ENCODE results near the gene USP22.
"Not testable (repeated sequence)": the region's sequence is repeated elsewhere in the genome, so short reads cannot be mapped to it uniquely, and the experiment has no call there.

The USP22 gene

GRCh38 chr17:21061971-21062526, 19.2 kb upstream of the USP22 start:
- H3K9me3 Mint-ChIP-seq: no peaks in the 10 kb centered on the region
- H3K4me1 Mint-ChIP-seq (ENCODE audit: low read depth): no peaks in the 10 kb centered on the region
- peaks cover 11% of the 10 kb centered on the region for H3K27me3 Mint-ChIP-seq (ENCODE audit: low read depth)
- no peaks in the 10 kb centered on the region for H3K36me3 Mint-ChIP-seq (ENCODE audit: low read depth)
- H3K27ac Mint-ChIP-seq: no peak overlapping the region
- H3K4me3 Mint-ChIP-seq: no peak overlapping the region

GRCh38 chr17:21061158-21061835, 18.5 kb upstream of the USP22 start:
- H3K36me3 Mint-ChIP-seq (ENCODE audit: low read depth): no peaks in the 10 kb centered on the region
- H3K4me1 Mint-ChIP-seq (ENCODE audit: low read depth): no peaks in the 10 kb centered on the region
- H3K27ac Mint-ChIP-seq: no peak overlapping the region
- H3K4me3 Mint-ChIP-seq: no peak overlapping the region
- peaks cover 11% of the 10 kb centered on the region for H3K27me3 Mint-ChIP-seq (ENCODE audit: low read depth)
- no peaks in the 10 kb centered on the region for H3K9me3 Mint-ChIP-seq

GRCh38 chr17:21059761-21060160, 16.9 kb upstream of the USP22 start:
- Mint-ChIP-seq H3K27me3 (ENCODE audit: low read depth) (peaks cover 13% of the 10 kb centered on the region), H3K4me3 (no peak overlapping the region), H3K9me3 (no peaks in the 10 kb centered on the region), H3K4me1 (ENCODE audit: low read depth) (no peaks in the 10 kb centered on the region), H3K27ac (no peak overlapping the region), H3K36me3 (ENCODE audit: low read depth) (no peaks in the 10 kb centered on the region)

- Mint-ChIP-seq H3K27me3 (ENCODE audit: low read depth) (peaks cover 18% of the 10 kb centered on the region), H3K27ac (no peak overlapping the region)
Observed at GRCh38 chr17:21058098-21058893, 15.5 kb upstream of the USP22 start.

GRCh38 chr17:21053056-21053455, 10.2 kb upstream of the USP22 start:
- H3K9me3 Mint-ChIP-seq; H3K36me3 Mint-ChIP-seq (ENCODE audit: low read depth); H3K4me1 Mint-ChIP-seq (ENCODE audit: low read depth); H3K27ac Mint-ChIP-seq; H3K4me3 Mint-ChIP-seq: not testable (repeated sequence)
- H3K27me3 Mint-ChIP-seq (ENCODE audit: low read depth): peaks cover 51% of the 10 kb centered on the region

More at GRCh38 chr17:21058098-21058893, 15.5 kb upstream of the USP22 start:
- H3K9me3 Mint-ChIP-seq: no peaks in the 10 kb centered on the region
- no peaks in the 10 kb centered on the region for H3K4me1 Mint-ChIP-seq (ENCODE audit: low read depth)
- no peaks in the 10 kb centered on the region for H3K36me3 Mint-ChIP-seq (ENCODE audit: low read depth)
- no peak overlapping the region for H3K4me3 Mint-ChIP-seq

- H3K4me3 Mint-ChIP-seq: no peak overlapping the region
- no peaks in the 10 kb centered on the region for H3K4me1 Mint-ChIP-seq (ENCODE audit: low read depth)
- H3K27ac Mint-ChIP-seq: no peak overlapping the region
- H3K27me3 Mint-ChIP-seq (ENCODE audit: low read depth): peaks cover 35% of the 10 kb centered on the region
- H3K9me3 Mint-ChIP-seq: no peaks in the 10 kb centered on the region
- no peaks in the 10 kb centered on the region for H3K36me3 Mint-ChIP-seq (ENCODE audit: low read depth)
Observed at GRCh38 chr17:21049457-21049856, 6.6 kb upstream of the USP22 start.

GRCh38 chr17:21046216-21046615, 3.4 kb upstream of the USP22 start:
- H3K27ac Mint-ChIP-seq: no peak overlapping the region
- no peaks in the 10 kb centered on the region for H3K9me3 Mint-ChIP-seq
- peaks cover 2% of the 10 kb centered on the region for H3K36me3 Mint-ChIP-seq (ENCODE audit: low read depth)
- H3K4me1 Mint-ChIP-seq (ENCODE audit: low read depth): peaks cover 12% of the 10 kb centered on the region
- no peak overlapping the region for H3K4me3 Mint-ChIP-seq
- peaks cover 20% of the 10 kb centered on the region for H3K27me3 Mint-ChIP-seq (ENCODE audit: low read depth)

- peaks cover 4% of the 10 kb centered on the region for H3K36me3 Mint-ChIP-seq (ENCODE audit: low read depth)
- H3K27me3 Mint-ChIP-seq (ENCODE audit: low read depth): peaks cover 13% of the 10 kb centered on the region
- H3K4me3 Mint-ChIP-seq: no peak overlapping the region
- peak overlapping the region; percentile 41 for H3K27ac Mint-ChIP-seq
- H3K9me3 Mint-ChIP-seq: no peaks in the 10 kb centered on the region
- peaks cover 19% of the 10 kb centered on the region for H3K4me1 Mint-ChIP-seq (ENCODE audit: low read depth)
Observed at GRCh38 chr17:21044971-21045370, 2.2 kb upstream of the USP22 start.

- H3K36me3 Mint-ChIP-seq (ENCODE audit: low read depth): peaks cover 4% of the 10 kb centered on the region
- H3K4me1 Mint-ChIP-seq (ENCODE audit: low read depth): peaks cover 24% of the 10 kb centered on the region
- H3K27me3 Mint-ChIP-seq (ENCODE audit: low read depth): peaks cover under 1% of the 10 kb centered on the region
- no peaks in the 10 kb centered on the region for H3K9me3 Mint-ChIP-seq
- H3K4me3 Mint-ChIP-seq: peak overlapping the region; percentile 76
- peak overlapping the region; percentile 74 for H3K27ac Mint-ChIP-seq
Observed at GRCh38 chr17:21043296-21044232, 753 bp upstream of the USP22 start.

GRCh38 chr17:21041741-21042457, 912 bp downstream of the USP22 start:
- H3K4me1 Mint-ChIP-seq (ENCODE audit: low read depth): peaks cover 32% of the 10 kb centered on the region
- peaks cover 9% of the 10 kb centered on the region for H3K36me3 Mint-ChIP-seq (ENCODE audit: low read depth)
- H3K27me3 Mint-ChIP-seq (ENCODE audit: low read depth): no peaks in the 10 kb centered on the region
- H3K27ac Mint-ChIP-seq: peak overlapping the region; percentile 95
- peak overlapping the region; percentile 99 for H3K4me3 Mint-ChIP-seq
- no peaks in the 10 kb centered on the region for H3K9me3 Mint-ChIP-seq

- Mint-ChIP-seq H3K4me3 (peak overlapping the region; percentile 99), H3K9me3 (no peaks in the 10 kb centered on the region), H3K27ac (peak overlapping the region; percentile 85), H3K27me3 (ENCODE audit: low read depth) (no peaks in the 10 kb centered on the region), H3K36me3 (ENCODE audit: low read depth) (peaks cover 20% of the 10 kb centered on the region), H3K4me1 (ENCODE audit: low read depth) (peaks cover 49% of the 10 kb centered on the region)
Observed at GRCh38 chr17:21039839-21040575, 2.8 kb downstream of the USP22 start.

GRCh38 chr17:21037117-21037803, 5.6 kb downstream of the USP22 start:
- H3K4me1 Mint-ChIP-seq (ENCODE audit: low read depth): peaks cover 62% of the 10 kb centered on the region
- H3K36me3 Mint-ChIP-seq (ENCODE audit: low read depth): peaks cover 23% of the 10 kb centered on the region
- no peak overlapping the region for H3K4me3 Mint-ChIP-seq
- no peaks in the 10 kb centered on the region for H3K9me3 Mint-ChIP-seq
- no peak overlapping the region for H3K27ac Mint-ChIP-seq
- H3K27me3 Mint-ChIP-seq (ENCODE audit: low read depth): no peaks in the 10 kb centered on the region

Measured in T-helper 1 cell treated with Interleukin-12 subunit alpha and Interleukin-12 subunit beta and Interleukin-4 antibody, amounts not matched to agents 30 μg/mL and 1 μg/mL, for 36 hours (primary cell).